ENCODE measurements around the gene POU3F4.

Gene POU3F4

DNA sequence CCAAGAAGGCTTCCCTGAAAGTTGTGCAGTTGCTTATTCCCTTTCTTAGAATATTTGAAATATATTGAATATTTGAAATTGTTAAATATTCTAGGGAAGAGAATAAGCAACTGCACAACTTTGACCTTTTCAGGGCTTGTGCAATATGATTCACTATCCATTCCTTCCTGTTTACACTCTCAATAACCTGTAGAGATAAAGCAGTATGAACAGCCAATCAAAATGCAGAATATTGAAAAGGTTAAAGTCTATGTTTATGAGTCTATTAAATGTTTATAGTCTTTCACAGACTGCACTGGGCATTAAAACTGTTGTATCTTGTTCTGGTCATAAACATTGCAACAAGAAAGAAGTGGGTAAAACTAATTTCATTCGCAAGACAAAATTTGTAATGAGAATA is 13.8 kb downstream of the POU3F4 start:
- DNase-seq (ENCODE audit: extremely low spot score) = no peak
- no peak for TF ChIP-seq LEF1 (IDR thresholded peaks at IDR 0.05; ENCODE audit: borderline replicate concordance)
- no peak for TF ChIP-seq TARDBP (IDR thresholded peaks at IDR 0.05)
- TF ChIP-seq, protein P1, sequence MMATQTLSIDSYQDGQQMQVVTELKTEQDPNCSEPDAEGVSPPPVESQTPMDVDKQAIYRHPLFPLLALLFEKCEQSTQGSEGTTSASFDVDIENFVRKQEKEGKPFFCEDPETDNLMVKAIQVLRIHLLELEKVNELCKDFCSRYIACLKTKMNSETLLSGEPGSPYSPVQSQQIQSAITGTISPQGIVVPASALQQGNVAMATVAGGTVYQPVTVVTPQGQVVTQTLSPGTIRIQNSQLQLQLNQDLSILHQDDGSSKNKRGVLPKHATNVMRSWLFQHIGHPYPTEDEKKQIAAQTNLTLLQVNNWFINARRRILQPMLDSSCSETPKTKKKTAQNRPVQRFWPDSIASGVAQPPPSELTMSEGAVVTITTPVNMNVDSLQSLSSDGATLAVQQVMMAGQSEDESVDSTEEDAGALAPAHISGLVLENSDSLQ (IDR thresholded peaks at IDR 0.05) = no peak
- no peak for TF ChIP-seq L3MBTL2 (conservative IDR thresholded peaks at IDR 0.05)
- TF ChIP-seq SP1 (IDR thresholded peaks at IDR 0.05) = no peak
- no peak for TF ChIP-seq SUZ12 (IDR thresholded peaks at IDR 0.05)
- TF ChIP-seq FOXA1 (IDR thresholded peaks at IDR 0.05) = no peak
- no peak for TF ChIP-seq CTBP1 (IDR thresholded peaks at IDR 0.05; ENCODE audit: borderline replicate concordance)
- no peak for TF ChIP-seq HDGF (IDR thresholded peaks at IDR 0.05; ENCODE audit: borderline replicate concordance)
- TF ChIP-seq BHLHE40 (IDR thresholded peaks at IDR 0.05; ENCODE audit: borderline replicate concordance) = no peak
- no peak for TF ChIP-seq ARNT (IDR thresholded peaks at IDR 0.05)
- no peak for TF ChIP-seq ELF4 (IDR thresholded peaks at IDR 0.05)
- TF ChIP-seq NFRKB (IDR thresholded peaks at IDR 0.05) = no peak
- TF ChIP-seq ZNF384 (IDR thresholded peaks at IDR 0.05) = no peak
- no peak for TF ChIP-seq FOXM1 (IDR thresholded peaks at IDR 0.05; ENCODE audit: borderline replicate concordance)
- TF ChIP-seq FOXK2 (IDR thresholded peaks at IDR 0.05) = no peak
- CTCF ChIA-PET = no interaction called here
- POLR2A ChIA-PET = no interaction called here

DNA sequence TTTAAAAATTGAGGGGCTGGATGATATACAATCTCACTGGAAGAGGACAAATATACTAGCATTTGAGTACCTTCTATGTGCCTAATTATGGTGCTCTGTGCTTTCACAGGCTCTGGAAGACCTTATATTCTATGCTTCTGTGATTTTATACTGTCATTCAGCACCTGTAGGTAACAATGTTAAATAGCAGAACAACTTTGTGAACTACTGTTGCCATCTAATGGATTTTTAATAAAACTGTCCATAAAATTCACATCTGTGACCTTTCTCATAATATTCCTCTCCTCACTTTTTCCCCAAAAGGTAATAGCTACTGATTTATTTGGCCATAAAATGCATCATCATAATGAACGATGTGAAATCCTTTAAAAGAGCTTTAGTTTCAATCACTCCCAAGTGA is 21.9 kb downstream of the POU3F4 start:
- CTCF ChIA-PET = no interaction called here
- POLR2A ChIA-PET = no interaction called here
- no peak for DNase-seq (ENCODE audit: extremely low spot score)

DNA sequence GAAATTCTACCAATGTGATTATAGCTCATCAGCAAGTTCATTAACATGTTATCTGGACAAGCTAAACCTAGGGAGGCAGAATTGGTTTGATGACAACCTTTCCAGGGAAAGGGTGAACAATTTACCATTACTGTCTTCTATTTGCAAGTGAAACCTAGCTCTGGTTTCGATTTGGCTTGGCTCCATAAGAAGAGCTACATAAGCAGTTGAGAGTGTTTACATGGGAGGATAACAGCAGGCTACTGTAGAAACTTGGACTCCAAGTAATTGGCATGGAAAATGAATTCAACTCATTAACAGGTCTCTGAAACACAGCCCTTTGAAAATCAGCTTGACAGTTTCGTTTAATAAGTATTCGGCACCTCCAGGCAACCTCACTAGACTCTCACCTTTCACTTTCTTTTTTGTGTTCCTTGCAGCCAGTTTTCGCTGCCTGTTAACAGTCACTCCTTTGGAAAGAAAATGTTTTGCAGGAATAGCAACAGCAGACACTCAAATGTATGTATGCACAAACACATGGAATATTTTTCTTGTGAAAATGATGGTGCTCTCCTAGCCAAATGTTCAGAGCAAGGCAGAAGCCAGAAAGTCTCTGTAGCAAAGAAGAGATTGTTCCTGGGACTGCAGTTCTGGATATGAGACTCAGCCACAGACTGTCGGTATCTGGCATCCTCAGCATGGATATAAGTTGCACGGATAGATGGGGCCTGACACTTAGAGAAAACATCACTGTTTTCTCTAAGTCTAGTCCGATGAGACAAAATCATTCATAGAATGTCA is 27.5 kb downstream of the POU3F4 start:
- TF ChIP-seq ARNT (IDR thresholded peaks at IDR 0.05) = no peak
- no peak for TF ChIP-seq LEF1 (IDR thresholded peaks at IDR 0.05; ENCODE audit: borderline replicate concordance)
- TF ChIP-seq FOXA1 (IDR thresholded peaks at IDR 0.05) = no peak
- TF ChIP-seq FOXM1 (IDR thresholded peaks at IDR 0.05; ENCODE audit: borderline replicate concordance) = no peak
- TF ChIP-seq NFRKB (IDR thresholded peaks at IDR 0.05) = no peak
- no peak for TF ChIP-seq SUZ12 (IDR thresholded peaks at IDR 0.05)
- TF ChIP-seq BHLHE40 (IDR thresholded peaks at IDR 0.05; ENCODE audit: borderline replicate concordance) = no peak
- no peak for TF ChIP-seq ZNF384 (IDR thresholded peaks at IDR 0.05)
- TF ChIP-seq SP1 (IDR thresholded peaks at IDR 0.05) = no peak
- TF ChIP-seq, protein P1 (IDR thresholded peaks at IDR 0.05) = no peak
- no peak for TF ChIP-seq FOXK2 (IDR thresholded peaks at IDR 0.05)
- TF ChIP-seq HDGF (IDR thresholded peaks at IDR 0.05; ENCODE audit: borderline replicate concordance) = no peak
- TF ChIP-seq L3MBTL2 (conservative IDR thresholded peaks at IDR 0.05) = no peak
- TF ChIP-seq TARDBP (IDR thresholded peaks at IDR 0.05) = no peak
- TF ChIP-seq ELF4 (IDR thresholded peaks at IDR 0.05) = no peak
- POLR2A ChIA-PET = no interaction called here
- no peak for DNase-seq (ENCODE audit: extremely low spot score)
- CTCF ChIA-PET = no interaction called here

More for the DNA sequence above, 21.9 kb downstream of the POU3F4 start:
- TF ChIP-seq SUZ12 (IDR thresholded peaks at IDR 0.05) (no peak), SP1 (IDR thresholded peaks at IDR 0.05) (no peak), NFRKB (IDR thresholded peaks at IDR 0.05) (no peak), ARNT (IDR thresholded peaks at IDR 0.05) (no peak), FOXK2 (IDR thresholded peaks at IDR 0.05) (no peak), L3MBTL2 (conservative IDR thresholded peaks at IDR 0.05) (no peak), HDGF (IDR thresholded peaks at IDR 0.05; ENCODE audit: borderline replicate concordance) (no peak), FOXM1 (IDR thresholded peaks at IDR 0.05; ENCODE audit: borderline replicate concordance) (no peak), ZNF384 (IDR thresholded peaks at IDR 0.05) (no peak), CTBP1 (IDR thresholded peaks at IDR 0.05; ENCODE audit: borderline replicate concordance) (no peak), TARDBP (IDR thresholded peaks at IDR 0.05) (no peak), ELF4 (IDR thresholded peaks at IDR 0.05) (no peak)
